ENCODE measurements around the gene EPHB1. TPM values are rescaled to one million over a fixed set of nuclear protein-coding genes. Genes with fewer than 3 reads are reported as not detected.

The EPHB1 gene
- total RNA-seq, 4 donors from 2014 or later: 1.00 to 8.9 (median 4.5) TPM

- Histone ChIP-seq H3K4me1 (no peaks in the 10 kb centered on the region), H3K9me3 (no peaks in the 10 kb centered on the region), H3K27me3 (no peaks in the 10 kb centered on the region), H3K4me3 (no peak overlapping the region), H3K27ac (no peak overlapping the region), H3K36me3 (no peaks in the 10 kb centered on the region)
- intact Hi-C loops (cut with DNase I; ENCODE audit: low total_unique reads) (no loop called here), in situ Hi-C loops (cut with MboI; ENCODE audit: low sequenced_read_pairs in 4 of 4) (no loop called here)
- no peak for TF ChIP-seq POLR2A (IDR thresholded peaks at IDR 0.05)
- TF ChIP-seq, protein P1, sequence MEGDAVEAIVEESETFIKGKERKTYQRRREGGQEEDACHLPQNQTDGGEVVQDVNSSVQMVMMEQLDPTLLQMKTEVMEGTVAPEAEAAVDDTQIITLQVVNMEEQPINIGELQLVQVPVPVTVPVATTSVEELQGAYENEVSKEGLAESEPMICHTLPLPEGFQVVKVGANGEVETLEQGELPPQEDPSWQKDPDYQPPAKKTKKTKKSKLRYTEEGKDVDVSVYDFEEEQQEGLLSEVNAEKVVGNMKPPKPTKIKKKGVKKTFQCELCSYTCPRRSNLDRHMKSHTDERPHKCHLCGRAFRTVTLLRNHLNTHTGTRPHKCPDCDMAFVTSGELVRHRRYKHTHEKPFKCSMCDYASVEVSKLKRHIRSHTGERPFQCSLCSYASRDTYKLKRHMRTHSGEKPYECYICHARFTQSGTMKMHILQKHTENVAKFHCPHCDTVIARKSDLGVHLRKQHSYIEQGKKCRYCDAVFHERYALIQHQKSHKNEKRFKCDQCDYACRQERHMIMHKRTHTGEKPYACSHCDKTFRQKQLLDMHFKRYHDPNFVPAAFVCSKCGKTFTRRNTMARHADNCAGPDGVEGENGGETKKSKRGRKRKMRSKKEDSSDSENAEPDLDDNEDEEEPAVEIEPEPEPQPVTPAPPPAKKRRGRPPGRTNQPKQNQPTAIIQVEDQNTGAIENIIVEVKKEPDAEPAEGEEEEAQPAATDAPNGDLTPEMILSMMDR (IDR thresholded peaks at IDR 0.05 in 4 of 5, conservative IDR thresholded peaks at IDR 0.05 in 1 of 5): no peak
- ATAC-seq (no peak), DNase-seq (no peak)
Measured at GRCh38 chr3:134938029-134938525, 143.0 kb downstream of the EPHB1 start.

DNA sequence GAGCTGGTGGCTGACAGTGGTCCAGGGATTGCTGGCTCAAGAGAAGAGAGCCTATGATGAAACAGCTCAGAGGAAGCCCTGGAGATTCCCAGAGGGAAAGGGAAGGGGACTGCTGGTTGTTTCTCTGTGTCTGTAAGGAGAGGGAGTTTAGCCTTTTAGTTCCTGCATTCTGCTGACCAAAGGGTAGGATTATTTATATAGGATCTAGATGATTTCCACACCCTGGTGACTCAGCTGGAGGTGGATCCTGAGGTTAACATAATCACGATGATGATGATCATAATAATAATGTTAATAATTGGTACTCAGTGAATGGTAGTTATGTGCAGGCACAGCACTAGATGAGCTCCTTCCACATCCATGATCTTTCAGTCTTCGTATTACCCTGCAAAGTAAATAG is 144.9 kb downstream of the EPHB1 start:
- no peak overlapping the region for H3K27ac ChIP-seq
- no peak for DNase-seq
- no peaks in the 10 kb centered on the region for H3K4me1 ChIP-seq
- intact Hi-C loops (cut with DNase I; ENCODE audit: low total_unique reads): no loop called here
- no peaks in the 10 kb centered on the region for H3K36me3 ChIP-seq
- no peaks in the 10 kb centered on the region for H3K9me3 ChIP-seq
- no peak overlapping the region for H3K4me3 ChIP-seq
- TF ChIP-seq, protein P1 (IDR thresholded peaks at IDR 0.05 in 4 of 5, conservative IDR thresholded peaks at IDR 0.05 in 1 of 5): no peak
- no peak for TF ChIP-seq POLR2A (IDR thresholded peaks at IDR 0.05)
- H3K27me3 ChIP-seq: no peaks in the 10 kb centered on the region
- ATAC-seq: no peak
- in situ Hi-C loops (cut with MboI; ENCODE audit: low sequenced_read_pairs in 4 of 4): no loop called here

DNA sequence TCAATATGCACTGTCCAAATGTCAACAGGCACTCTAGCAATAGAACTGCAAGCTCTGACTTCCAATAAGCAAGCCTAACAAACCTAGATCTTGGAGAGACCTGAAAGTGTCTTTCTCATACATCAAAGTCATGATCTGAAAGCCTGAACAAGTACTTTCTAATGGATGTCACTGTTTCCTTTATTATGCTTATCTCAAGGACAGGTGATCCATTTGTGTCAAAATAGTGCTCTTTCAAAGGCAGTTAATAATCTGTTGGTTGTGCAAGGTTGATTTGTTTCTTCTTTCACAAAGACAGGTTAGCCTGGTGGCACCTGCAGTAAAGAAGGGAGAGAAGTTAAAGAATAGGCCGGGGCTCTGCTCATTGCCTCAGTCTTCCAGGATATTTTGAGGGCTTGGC is 146.8 kb downstream of the EPHB1 start:
- Histone ChIP-seq H3K27me3 (no peaks in the 10 kb centered on the region), H3K4me3 (no peak overlapping the region), H3K36me3 (no peaks in the 10 kb centered on the region), H3K27ac (no peak overlapping the region), H3K4me1 (no peaks in the 10 kb centered on the region), H3K9me3 (no peaks in the 10 kb centered on the region)
- no peak for ATAC-seq
- in situ Hi-C loops (cut with MboI; ENCODE audit: low sequenced_read_pairs in 4 of 4): no loop called here
- intact Hi-C loops (cut with DNase I; ENCODE audit: low total_unique reads): no loop called here
- DNase-seq: no peak
- TF ChIP-seq, protein P1 (IDR thresholded peaks at IDR 0.05 in 4 of 5, conservative IDR thresholded peaks at IDR 0.05 in 1 of 5): no peak
- no peak for TF ChIP-seq POLR2A (IDR thresholded peaks at IDR 0.05)

DNA sequence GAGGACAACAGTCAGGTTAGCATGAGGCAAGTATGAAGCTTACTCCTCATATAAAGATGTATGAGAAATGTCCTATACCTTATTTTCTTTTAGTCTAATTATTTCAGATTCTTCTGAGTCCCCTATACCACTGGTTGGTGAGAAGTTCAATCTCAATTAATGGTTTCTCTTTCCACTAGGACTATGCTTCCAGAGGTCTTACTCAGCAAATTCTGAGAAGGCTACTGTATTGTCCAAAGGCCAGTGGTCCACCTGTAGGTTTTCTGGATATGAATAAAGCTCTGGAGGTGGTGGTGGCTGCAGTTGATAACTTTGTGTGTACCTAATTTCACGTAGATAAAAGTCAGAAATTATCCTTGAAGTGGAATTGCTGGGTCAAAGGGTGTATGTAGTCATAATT is 149.4 kb downstream of the EPHB1 start:
- no peak for TF ChIP-seq POLR2A (IDR thresholded peaks at IDR 0.05)
- TF ChIP-seq, protein P1 (IDR thresholded peaks at IDR 0.05 in 4 of 5, conservative IDR thresholded peaks at IDR 0.05 in 1 of 5): no peak
- no peaks in the 10 kb centered on the region for H3K9me3 ChIP-seq
- H3K36me3 ChIP-seq: no peaks in the 10 kb centered on the region
- H3K27me3 ChIP-seq: no peaks in the 10 kb centered on the region
- in situ Hi-C loops (cut with MboI; ENCODE audit: low sequenced_read_pairs in 4 of 4): no loop called here
- DNase-seq (no peak), ATAC-seq (no peak)
- intact Hi-C loops (cut with DNase I; ENCODE audit: low total_unique reads): no loop called here
- H3K4me1 ChIP-seq: no peaks in the 10 kb centered on the region
- H3K27ac ChIP-seq: no peak overlapping the region
- no peak overlapping the region for H3K4me3 ChIP-seq

- Histone ChIP-seq H3K4me3 (no peak overlapping the region), H3K27me3 (no peaks in the 10 kb centered on the region), H3K27ac (no peak overlapping the region), H3K36me3 (peaks cover 0 to 7% of the 10 kb centered on the region in 2 donors), H3K9me3 (no peaks in the 10 kb centered on the region), H3K4me1 (no peaks in the 10 kb centered on the region)
- DNase-seq (no peak), ATAC-seq (no peak)
- in situ Hi-C loops (cut with MboI; ENCODE audit: low sequenced_read_pairs in 4 of 4) (no loop called here), intact Hi-C loops (cut with DNase I; ENCODE audit: low total_unique reads) (no loop called here)
- TF ChIP-seq, protein P1 (IDR thresholded peaks at IDR 0.05 in 4 of 5, conservative IDR thresholded peaks at IDR 0.05 in 1 of 5): no peak
- no peak for TF ChIP-seq POLR2A (IDR thresholded peaks at IDR 0.05)
Measured at GRCh38 chr3:134949150-134949549, 154.1 kb downstream of the EPHB1 start.
